ACHN (cell line): ENCODE results near the gene ANKHD1.

Source experiments
- DNase-seq: peaks from one replicate; pipeline ENCODE4 v3.0.0-alpha.2; 2015
- in situ Hi-C: cut with HindIII; loops from 2 replicates; pipeline ENCODE4 v1.10.0; 2017; ENCODE audit warnings: low sequenced_read_pairs, low pct_ligation_motif_present, low pct_unique_long_range_greater_than_20kb

The ANKHD1 gene, protein sequence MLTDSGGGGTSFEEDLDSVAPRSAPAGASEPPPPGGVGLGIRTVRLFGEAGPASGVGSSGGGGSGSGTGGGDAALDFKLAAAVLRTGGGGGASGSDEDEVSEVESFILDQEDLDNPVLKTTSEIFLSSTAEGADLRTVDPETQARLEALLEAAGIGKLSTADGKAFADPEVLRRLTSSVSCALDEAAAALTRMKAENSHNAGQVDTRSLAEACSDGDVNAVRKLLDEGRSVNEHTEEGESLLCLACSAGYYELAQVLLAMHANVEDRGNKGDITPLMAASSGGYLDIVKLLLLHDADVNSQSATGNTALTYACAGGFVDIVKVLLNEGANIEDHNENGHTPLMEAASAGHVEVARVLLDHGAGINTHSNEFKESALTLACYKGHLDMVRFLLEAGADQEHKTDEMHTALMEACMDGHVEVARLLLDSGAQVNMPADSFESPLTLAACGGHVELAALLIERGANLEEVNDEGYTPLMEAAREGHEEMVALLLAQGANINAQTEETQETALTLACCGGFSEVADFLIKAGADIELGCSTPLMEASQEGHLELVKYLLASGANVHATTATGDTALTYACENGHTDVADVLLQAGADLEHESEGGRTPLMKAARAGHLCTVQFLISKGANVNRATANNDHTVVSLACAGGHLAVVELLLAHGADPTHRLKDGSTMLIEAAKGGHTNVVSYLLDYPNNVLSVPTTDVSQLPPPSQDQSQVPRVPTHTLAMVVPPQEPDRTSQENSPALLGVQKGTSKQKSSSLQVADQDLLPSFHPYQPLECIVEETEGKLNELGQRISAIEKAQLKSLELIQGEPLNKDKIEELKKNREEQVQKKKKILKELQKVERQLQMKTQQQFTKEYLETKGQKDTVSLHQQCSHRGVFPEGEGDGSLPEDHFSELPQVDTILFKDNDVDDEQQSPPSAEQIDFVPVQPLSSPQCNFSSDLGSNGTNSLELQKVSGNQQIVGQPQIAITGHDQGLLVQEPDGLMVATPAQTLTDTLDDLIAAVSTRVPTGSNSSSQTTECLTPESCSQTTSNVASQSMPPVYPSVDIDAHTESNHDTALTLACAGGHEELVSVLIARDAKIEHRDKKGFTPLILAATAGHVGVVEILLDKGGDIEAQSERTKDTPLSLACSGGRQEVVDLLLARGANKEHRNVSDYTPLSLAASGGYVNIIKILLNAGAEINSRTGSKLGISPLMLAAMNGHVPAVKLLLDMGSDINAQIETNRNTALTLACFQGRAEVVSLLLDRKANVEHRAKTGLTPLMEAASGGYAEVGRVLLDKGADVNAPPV (N-terminal part only)

DNA sequence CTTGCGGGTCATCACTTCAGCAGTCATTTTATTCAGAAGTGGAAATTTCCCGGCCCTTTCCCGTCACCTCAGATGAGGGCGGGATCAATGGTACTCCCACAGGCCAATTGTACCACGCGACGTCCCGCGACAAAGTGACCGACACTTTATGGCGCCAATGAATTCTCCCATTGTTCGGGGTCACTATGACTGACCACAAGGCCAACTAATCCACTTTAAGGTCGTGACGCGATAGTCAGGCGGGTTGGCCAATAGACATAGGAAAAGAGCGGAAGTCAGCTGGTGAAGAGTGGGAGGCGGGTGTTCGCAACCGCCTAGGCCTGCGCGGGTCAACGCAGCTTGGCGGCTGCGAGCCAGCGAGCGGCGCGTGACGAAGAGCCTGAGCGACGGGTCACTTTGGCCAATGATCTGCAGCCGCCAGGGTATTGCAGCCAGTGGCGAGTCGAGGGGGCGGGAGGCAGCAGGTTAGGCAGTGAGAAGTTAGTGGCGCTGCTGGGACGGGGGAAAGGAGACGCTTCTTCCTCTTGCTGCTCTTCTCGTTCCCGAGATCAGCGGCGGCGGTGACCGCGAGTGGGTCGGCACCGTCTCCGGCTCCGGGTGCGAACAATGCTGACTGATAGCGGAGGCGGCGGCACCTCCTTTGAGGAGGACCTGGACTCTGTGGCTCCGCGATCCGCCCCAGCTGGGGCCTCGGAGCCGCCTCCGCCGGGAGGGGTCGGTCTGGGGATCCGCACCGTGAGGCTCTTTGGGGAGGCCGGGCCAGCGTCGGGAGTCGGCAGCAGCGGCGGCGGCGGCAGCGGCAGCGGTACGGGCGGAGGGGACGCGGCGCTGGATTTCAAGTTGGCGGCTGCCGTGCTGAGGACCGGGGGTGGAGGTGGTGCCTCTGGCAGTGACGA, at the start of gene ANKHD1:
Gene ANKHD1, plus strand, starts transcription at position 472 of the 896 bp plus-strand sequence. Its CDS starts 135 bp downstream, at position 607.
- in situ Hi-C loops = no loop called here

DNA sequence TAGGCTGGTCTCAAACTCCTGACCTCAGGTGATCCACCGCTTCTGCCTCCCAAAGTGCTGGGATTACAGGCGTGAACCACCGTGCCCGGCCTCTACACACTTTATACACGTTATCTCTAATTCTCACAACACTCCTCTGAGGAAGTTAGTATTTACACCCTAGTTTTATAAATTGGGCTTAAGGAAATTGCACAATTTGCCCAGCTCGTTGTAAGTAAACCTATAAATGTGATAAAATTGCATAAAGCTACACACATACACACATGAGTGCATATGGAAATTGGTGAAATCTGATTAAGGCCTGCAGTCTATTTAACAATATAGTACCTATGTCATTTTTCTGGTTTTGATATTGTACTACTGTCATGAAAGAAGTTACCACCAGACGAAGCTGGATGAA, 46.1 kb upstream of the ANKHD1 start:
- in situ Hi-C loops = no loop called here
- no peak for DNase-seq

More for the DNA sequence above, at the start of gene ANKHD1:
- DNase-seq = peak; percentile 99

DNA sequence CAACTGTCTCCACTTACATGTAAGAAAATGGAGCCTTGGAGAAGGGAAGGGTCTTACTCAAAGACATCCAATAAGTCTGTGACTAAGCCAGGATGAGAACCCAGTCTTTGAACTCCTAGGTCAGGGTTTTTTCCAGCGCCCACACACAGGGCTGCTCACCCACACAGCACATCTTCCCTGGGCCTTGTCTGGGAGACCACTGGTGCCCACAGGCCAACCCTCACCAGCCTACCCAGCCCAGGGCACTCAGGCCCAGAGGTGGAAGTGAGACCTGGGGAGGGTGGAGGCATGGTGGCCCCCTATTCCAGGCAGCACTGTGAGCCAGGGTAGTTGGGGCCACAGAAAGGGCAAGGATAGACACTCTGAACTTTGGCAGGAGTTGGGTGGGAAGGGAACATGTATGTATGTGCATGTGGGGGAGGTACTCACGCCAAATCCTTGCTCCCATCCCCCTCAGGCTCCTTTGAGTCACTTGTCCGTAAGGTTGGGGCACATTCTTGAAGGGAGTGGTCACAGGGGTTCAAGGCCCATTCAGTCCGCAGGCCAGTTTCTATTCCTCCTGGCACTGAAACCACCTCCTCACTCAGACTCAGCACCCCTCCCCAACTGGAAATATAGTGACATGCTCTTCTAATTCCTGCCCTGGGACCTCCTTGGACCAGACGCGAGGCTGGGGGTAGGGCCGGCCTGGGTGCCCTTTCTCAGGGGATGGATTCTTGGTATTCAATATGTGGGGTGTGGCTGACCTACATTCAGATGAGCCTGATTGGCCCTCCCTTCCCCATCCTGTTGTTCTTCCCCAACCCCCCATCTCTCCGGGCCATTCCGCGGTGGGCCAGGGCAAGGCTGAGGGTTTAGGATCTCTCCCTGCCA, 44.5 kb upstream of the ANKHD1 start:
- in situ Hi-C loops = no loop called here
- no peak for DNase-seq

- in situ Hi-C loops = no loop called here
Observed at GRCh38 chr5:140357726-140358093, 43.9 kb upstream of the ANKHD1 start.

DNA sequence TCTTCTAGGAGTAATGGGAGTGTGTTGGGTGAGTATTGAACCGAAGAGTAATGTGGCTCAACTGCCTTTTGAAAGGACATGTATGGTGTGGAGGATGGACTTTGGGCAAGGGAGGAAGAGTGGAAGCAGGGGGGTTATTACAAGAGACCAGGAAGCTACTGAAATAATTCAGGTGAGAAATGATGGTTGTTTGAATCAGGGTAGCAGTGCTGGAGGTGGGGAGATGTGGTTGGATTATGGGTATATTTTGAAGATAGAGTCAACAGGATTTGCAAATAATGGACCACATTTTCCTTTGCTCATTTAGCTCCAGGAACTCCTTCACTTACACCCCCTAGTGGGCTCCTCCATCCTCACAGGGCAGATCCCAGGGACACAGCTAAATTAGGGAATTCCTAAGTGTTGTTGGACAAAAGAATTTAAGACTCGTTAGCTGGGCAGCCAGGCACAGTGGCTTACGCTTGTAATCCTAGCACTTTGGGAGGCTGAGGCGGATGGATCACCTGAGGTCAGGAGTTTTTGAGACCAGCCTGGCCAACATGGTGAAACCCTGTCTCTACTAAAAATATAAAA, 42.8 kb upstream of the ANKHD1 start:
- in situ Hi-C loops = no loop called here
- peak; percentile 38 for DNase-seq

More at GRCh38 chr5:140357726-140358093, 43.9 kb upstream of the ANKHD1 start:
- DNase-seq = peak; percentile 84

DNA sequence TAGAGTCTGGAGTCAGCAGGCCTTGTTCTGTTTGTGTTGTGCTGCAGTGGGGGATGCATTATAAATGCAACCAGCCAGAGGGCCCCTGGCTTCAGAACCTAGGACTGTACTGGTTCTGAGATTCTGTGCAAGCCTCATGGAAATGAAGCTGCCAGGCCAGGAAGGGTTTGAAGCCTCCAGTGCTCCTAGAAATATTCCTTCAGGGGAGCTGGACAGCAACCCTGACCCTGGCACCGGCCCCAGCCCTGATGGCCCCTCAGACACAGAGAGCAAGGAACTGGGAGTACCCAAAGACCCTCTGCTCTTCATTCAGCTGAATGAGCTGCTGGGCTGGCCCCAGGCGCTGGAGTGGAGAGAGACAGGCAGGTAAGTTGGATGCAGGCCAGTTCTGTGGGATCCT, 41.5 kb upstream of the ANKHD1 start, which contains the start of gene SLC4A9:
Gene SLC4A9, plus strand, starts transcription at position 94 of the 400 bp plus-strand sequence. Its CDS starts 43 bp downstream, at position 137.
- in situ Hi-C loops = no loop called here
- DNase-seq = no peak

- DNase-seq = no peak
- in situ Hi-C loops = no loop called here
Observed at GRCh38 chr5:140360681-140361479, 40.8 kb upstream of the ANKHD1 start.

- no peak for DNase-seq
- in situ Hi-C loops = no loop called here
Observed at GRCh38 chr5:140361901-140362300, 39.7 kb upstream of the ANKHD1 start.

GRCh38 chr5:140362311-140362710, 39.3 kb upstream of the ANKHD1 start:
- in situ Hi-C loops = no loop called here
- DNase-seq = no peak

DNA sequence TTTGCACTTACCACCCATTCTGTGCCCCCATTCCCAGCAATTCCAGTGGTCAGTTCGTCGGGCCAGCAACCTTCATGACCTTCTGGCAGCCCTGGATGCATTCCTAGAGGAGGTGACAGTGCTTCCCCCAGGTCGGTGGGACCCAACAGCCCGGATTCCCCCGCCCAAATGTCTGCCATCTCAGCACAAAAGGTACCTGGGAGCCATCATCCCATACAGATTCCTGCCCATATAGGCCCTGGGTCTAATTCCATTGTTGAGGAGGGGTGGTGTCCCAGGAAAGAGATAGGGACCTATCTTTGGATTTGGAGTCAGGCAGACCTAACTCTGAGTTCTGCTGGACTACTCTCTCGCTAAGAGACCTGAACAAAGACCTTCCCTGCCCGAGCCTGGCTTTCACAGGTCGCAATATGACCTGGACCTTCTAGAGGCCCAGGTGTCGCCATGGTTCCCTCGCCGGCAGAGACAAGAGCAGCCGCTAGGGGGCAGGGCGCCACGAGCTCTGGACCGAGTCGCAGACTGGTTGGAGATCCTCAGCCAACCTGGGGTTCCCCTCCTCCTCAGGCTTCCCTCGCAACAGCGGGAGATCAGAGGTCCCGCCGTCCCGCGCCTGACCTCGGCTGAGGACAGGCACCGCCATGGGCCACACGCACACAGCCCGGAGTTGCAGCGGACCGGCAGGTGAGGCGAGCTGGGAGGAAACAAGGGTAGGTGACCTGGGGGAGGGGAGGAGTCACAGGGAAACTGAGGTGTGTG, 38.6 kb upstream of the ANKHD1 start:
- in situ Hi-C loops = no loop called here
- DNase-seq = peak; percentile 68

- DNase-seq = no peak
- in situ Hi-C loops = no loop called here
Observed at GRCh38 chr5:140363631-140364471, 37.8 kb upstream of the ANKHD1 start.

- in situ Hi-C loops = no loop called here
- DNase-seq = no peak
Observed at GRCh38 chr5:140364472-140364765, 37.2 kb upstream of the ANKHD1 start.

GRCh38 chr5:140365282-140365681, 36.4 kb upstream of the ANKHD1 start:
- no peak for DNase-seq
- in situ Hi-C loops = no loop called here

DNA sequence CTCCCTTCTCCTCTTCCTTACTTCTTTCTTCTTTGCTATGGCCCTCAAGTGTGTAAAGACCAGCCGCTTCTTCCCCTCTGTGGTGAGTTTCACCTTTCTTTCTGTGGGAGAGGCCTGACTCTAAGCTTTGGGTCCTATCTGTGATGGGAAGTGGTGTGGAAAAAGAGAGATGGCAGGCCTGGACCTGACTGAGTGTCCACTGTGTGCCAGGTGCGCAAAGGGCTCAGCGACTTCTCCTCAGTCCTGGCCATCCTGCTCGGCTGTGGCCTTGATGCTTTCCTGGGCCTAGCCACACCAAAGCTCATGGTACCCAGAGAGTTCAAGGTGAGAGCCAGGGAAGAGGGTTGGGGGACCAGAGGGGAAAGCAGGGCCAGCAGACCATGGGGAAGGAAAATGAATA, 35.7 kb upstream of the ANKHD1 start:
- in situ Hi-C loops = no loop called here

More for the DNA sequence above, 35.7 kb upstream of the ANKHD1 start:
- no peak for DNase-seq
